SU-DHL-6 (cell line): Measurements from ENCODE around the gene ENDOV.

Experiments
- EZH2phosphoT487 ChIP-seq: fragments of 200-600 bp; sonication (generic), shearing (Covaris generic); conservative IDR thresholded peaks from 2 replicates; pipeline ENCODE4 v1.6.1; 2018; ENCODE audit warnings: mild to moderate bottlenecking, antibody characterized with exemption, low read length, moderate library complexity, mixed read lengths
- TF ChIP-seq, protein P1 (sequence below): fragments of 200-600 bp; sonication (generic); IDR thresholded peaks from one replicate; pipeline ENCODE4 v1.5.1; 2017; ENCODE audit warnings: antibody characterized with exemption, mild to moderate bottlenecking, low read length, moderate library complexity; ENCODE audit not compliant: insufficient read depth, poor library complexity, severe bottlenecking

GRCh38 chr17:80487511-80487910, 72.5 kb downstream of the ENDOV start:
- TF ChIP-seq, protein P1, sequence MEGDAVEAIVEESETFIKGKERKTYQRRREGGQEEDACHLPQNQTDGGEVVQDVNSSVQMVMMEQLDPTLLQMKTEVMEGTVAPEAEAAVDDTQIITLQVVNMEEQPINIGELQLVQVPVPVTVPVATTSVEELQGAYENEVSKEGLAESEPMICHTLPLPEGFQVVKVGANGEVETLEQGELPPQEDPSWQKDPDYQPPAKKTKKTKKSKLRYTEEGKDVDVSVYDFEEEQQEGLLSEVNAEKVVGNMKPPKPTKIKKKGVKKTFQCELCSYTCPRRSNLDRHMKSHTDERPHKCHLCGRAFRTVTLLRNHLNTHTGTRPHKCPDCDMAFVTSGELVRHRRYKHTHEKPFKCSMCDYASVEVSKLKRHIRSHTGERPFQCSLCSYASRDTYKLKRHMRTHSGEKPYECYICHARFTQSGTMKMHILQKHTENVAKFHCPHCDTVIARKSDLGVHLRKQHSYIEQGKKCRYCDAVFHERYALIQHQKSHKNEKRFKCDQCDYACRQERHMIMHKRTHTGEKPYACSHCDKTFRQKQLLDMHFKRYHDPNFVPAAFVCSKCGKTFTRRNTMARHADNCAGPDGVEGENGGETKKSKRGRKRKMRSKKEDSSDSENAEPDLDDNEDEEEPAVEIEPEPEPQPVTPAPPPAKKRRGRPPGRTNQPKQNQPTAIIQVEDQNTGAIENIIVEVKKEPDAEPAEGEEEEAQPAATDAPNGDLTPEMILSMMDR, result no peak
- no peak for TF ChIP-seq EZH2phosphoT487
